ENCODE data around the gene MOB1B.

DNA sequence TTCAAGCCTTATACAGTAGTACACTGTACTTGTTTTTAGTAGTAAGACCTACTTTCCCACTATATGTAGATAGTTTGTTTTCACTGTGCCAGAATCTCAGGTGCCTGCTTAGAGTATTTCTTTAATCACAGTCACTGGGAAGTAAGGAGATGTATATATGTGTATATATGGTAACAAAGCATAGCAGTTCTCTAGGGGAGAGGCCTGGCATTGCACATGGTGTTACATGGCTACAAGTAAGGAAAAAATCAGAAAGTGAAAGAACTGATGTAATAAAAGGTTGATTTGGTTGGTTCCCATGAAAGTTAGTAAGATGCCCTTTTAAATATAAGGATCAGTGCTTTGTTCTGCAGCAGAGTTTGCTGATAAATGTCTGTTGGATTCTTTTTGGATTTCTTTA is 81.9 kb downstream of the MOB1B start:
- TF ChIP-seq, protein P1, sequence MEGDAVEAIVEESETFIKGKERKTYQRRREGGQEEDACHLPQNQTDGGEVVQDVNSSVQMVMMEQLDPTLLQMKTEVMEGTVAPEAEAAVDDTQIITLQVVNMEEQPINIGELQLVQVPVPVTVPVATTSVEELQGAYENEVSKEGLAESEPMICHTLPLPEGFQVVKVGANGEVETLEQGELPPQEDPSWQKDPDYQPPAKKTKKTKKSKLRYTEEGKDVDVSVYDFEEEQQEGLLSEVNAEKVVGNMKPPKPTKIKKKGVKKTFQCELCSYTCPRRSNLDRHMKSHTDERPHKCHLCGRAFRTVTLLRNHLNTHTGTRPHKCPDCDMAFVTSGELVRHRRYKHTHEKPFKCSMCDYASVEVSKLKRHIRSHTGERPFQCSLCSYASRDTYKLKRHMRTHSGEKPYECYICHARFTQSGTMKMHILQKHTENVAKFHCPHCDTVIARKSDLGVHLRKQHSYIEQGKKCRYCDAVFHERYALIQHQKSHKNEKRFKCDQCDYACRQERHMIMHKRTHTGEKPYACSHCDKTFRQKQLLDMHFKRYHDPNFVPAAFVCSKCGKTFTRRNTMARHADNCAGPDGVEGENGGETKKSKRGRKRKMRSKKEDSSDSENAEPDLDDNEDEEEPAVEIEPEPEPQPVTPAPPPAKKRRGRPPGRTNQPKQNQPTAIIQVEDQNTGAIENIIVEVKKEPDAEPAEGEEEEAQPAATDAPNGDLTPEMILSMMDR (IDR thresholded peaks at IDR 0.05): no peak
- TF ChIP-seq POLR2A (IDR thresholded peaks at IDR 0.05): no peak

Data from body of pancreas (tissue), 4 donors.